Measurements from ENCODE around the gene PRSS8. TPM values are rescaled to one million over a fixed set of nuclear protein-coding genes. Genes with fewer than 3 reads are reported as not detected.
"Not testable (repeated sequence)": the region's sequence is repeated elsewhere in the genome, so short reads cannot be mapped to it uniquely, and the experiment has no call there.

PRSS8 gene
- total RNA-seq, 1 experiment from 2014 or later: 271 TPM

DNA sequence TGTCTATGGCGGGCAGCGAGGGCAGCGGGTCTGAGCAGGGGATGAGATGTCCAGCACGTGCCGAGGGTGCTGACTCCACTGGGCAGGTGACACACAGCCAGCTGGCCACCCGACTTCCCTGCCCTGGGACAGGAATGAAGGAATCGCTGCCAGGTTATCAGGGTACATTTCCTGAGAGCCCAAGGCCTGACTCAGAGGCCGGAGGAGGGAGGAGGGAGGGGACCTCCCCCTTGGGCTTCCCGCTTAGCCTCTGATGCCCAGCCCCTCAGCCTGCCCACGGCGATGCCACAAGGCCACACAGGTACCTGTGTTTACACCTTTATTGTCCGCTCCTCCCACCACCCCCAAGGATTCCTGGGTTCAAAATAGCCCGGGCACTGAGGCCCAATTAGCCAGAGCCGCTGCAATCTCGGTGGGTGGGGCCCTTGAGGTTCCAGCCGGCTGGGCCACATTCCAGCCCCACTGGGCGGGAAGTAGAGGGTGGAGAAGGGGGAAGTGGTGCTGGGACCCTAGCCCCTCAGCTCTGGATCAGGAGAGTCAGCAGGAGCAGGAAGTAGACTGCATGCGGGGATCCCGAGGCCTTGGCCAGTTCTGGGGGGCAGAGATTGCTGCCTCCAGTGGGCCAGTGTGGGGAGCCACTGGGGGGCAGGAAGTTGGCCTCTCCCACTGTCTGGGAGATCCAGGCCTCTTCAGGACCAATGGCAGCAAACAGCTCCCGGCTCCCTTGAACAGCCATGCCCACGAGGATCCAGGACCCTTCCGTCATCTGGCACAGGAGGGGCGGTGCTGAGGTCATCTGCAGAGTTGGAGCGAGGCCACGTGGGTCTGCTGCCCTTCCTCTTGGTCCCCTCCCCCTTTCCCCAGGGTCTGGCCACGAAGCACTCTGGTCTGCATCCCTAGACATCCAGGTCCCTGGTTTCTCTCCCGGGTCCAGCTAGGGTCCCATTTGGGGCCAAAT lies 3.4 kb upstream of the PRSS8 start:
- no peaks in the 10 kb centered on the region for H3K27me3 Mint-ChIP-seq (ENCODE audit: insufficient read depth, unreplicated experiment)
- Histone ChIP-seq H3K9me3 (no peaks in the 10 kb centered on the region), H3K4me3 (ENCODE audit: low read depth, low read length) (0 out of 2 replicates have a peak overlapping the region, but pooled peaks have one; percentile 16), H3K27me3 (replicated peaks; ENCODE audit: control insufficient read depth, insufficient read depth, low read length) (no peaks in the 10 kb centered on the region), H3K36me3 (ENCODE audit: control insufficient read depth, insufficient read depth, low read length) (no peaks in the 10 kb centered on the region), H3K4me1 (peaks cover 75% of the 10 kb centered on the region)
- no peaks in the 10 kb centered on the region for H3K9me3 Mint-ChIP-seq (ENCODE audit: unreplicated experiment)
- TSS peak; percentile 64 for BruUV-seq (replicated peaks)
- ChIA-PET CTCF (interaction anchor here (0.6 kb wide), 1 partner anchor 51 kb away, joined by 3 read pairs; no protein-coding TSS in a partner anchor), POLR2A (interaction anchor here (1.6 kb wide), 1 partner anchor 21 kb away, joined by 18 read pairs; the partner anchor contains the start of gene KAT8)
- DNase-seq: peak; percentile 88 to 92
- H3K36me3 Mint-ChIP-seq (ENCODE audit: insufficient read depth, unreplicated experiment): peaks cover 42% of the 10 kb centered on the region
- H3K4me3 Mint-ChIP-seq (ENCODE audit: unreplicated experiment): peak overlapping the region; percentile 49
- peaks cover 32% of the 10 kb centered on the region for H3K4me1 Mint-ChIP-seq (ENCODE audit: low read depth, unreplicated experiment)
- H3K27ac Mint-ChIP-seq (ENCODE audit: unreplicated experiment): peak overlapping the region; percentile 90
- intact Hi-C loops (cut with micrococcal nuclease; ENCODE audit: unreplicated experiment): loop anchor here (10.0 kb wide), 1 partner anchor 316 kb away; the partner anchor contains the start of gene ARMC5
- TF ChIP-seq, protein P1, sequence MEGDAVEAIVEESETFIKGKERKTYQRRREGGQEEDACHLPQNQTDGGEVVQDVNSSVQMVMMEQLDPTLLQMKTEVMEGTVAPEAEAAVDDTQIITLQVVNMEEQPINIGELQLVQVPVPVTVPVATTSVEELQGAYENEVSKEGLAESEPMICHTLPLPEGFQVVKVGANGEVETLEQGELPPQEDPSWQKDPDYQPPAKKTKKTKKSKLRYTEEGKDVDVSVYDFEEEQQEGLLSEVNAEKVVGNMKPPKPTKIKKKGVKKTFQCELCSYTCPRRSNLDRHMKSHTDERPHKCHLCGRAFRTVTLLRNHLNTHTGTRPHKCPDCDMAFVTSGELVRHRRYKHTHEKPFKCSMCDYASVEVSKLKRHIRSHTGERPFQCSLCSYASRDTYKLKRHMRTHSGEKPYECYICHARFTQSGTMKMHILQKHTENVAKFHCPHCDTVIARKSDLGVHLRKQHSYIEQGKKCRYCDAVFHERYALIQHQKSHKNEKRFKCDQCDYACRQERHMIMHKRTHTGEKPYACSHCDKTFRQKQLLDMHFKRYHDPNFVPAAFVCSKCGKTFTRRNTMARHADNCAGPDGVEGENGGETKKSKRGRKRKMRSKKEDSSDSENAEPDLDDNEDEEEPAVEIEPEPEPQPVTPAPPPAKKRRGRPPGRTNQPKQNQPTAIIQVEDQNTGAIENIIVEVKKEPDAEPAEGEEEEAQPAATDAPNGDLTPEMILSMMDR (IDR thresholded peaks at IDR 0.05; ENCODE audit: insufficient read depth in 1 of 2, low read depth in 1 of 2, low read length in 1 of 2, severe bottlenecking in 1 of 2, unreplicated experiment in 1 of 2): no peak

DNA sequence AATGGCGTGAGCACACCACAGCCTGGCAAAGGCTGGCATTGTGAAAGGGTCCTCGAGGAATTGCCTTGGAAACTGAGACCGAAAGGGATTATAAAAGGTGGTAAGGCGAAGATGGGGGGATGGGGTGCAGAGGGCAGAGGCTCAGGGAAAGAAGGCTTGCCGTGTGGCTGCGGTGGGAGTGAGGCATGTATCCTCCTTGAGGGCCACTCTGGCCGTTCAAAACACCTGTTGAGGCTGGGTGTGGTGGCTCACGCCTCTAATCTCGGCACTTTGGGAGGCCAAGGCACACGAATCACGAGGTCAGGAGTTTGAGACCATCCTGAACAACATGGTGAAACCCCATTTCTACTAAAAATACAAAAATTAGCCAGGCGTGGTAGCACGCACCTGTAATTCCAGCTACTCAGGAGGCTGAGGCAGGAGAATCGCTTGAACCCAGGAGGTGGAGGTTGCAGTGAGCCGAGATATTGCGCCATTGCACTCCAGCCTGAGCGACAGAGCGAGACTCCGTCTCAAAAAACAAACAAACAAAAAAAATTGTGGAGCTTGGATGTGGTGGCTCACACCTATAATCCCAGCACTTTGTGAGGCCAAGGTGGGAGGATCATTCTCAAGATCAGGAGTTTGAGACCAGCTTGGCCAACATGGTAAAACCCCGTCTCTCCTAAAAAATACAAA lies 1.4 kb upstream of the PRSS8 start:
- H3K36me3 ChIP-seq (ENCODE audit: control insufficient read depth, insufficient read depth, low read length); H3K9me3 ChIP-seq; H3K4me3 ChIP-seq (ENCODE audit: low read depth, low read length); BruUV-seq (replicated peaks); H3K4me3 Mint-ChIP-seq (ENCODE audit: unreplicated experiment); DNase-seq; H3K27me3 Mint-ChIP-seq (ENCODE audit: insufficient read depth, unreplicated experiment); CTCF ChIA-PET; H3K27me3 ChIP-seq (replicated peaks; ENCODE audit: control insufficient read depth, insufficient read depth, low read length); H3K9me3 Mint-ChIP-seq (ENCODE audit: unreplicated experiment): not testable (repeated sequence)
- peak overlapping the region; percentile 75 for H3K27ac Mint-ChIP-seq (ENCODE audit: unreplicated experiment)
- H3K36me3 Mint-ChIP-seq (ENCODE audit: insufficient read depth, unreplicated experiment): peaks cover 60% of the 10 kb centered on the region
- peaks cover 87% of the 10 kb centered on the region for H3K4me1 ChIP-seq
- peaks cover 48% of the 10 kb centered on the region for H3K4me1 Mint-ChIP-seq (ENCODE audit: low read depth, unreplicated experiment)
- intact Hi-C loops (cut with micrococcal nuclease; ENCODE audit: unreplicated experiment): loop anchor here (10.0 kb wide), 1 partner anchor 318 kb away; the partner anchor contains the start of gene ARMC5
- POLR2A ChIA-PET: interaction anchor here (3.7 kb wide), 1 partner anchor 20 kb away, joined by 52 read pairs; the partner anchor contains the start of gene KAT8

DNA sequence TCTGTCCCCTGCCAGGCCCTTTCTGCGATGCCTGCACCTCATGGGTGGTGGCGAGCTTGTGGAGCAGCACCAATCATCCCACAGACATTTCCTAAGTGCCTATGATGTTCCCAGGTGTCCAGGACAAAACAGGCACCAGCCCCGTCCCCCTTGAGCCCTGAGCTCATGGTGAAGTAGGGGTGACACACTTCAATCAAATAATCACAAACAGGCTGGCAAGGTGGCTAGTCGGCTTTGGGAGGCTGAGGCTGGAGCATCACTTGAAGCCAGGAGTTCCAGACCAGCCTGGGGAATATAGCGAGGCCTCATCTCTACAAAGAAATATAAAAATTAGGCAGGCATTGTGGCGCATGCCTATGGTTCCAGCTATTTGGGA lies 748 bp upstream of the PRSS8 start:
- peaks cover 6% of the 10 kb centered on the region for H3K36me3 ChIP-seq (ENCODE audit: control insufficient read depth, insufficient read depth, low read length)
- Mint-ChIP-seq H3K9me3 (ENCODE audit: unreplicated experiment) (no peaks in the 10 kb centered on the region), H3K27ac (ENCODE audit: unreplicated experiment) (peak overlapping the region; percentile 75), H3K36me3 (ENCODE audit: insufficient read depth, unreplicated experiment) (peaks cover 67% of the 10 kb centered on the region), H3K4me1 (ENCODE audit: low read depth, unreplicated experiment) (peaks cover 52% of the 10 kb centered on the region), H3K27me3 (ENCODE audit: insufficient read depth, unreplicated experiment) (no peaks in the 10 kb centered on the region), H3K4me3 (ENCODE audit: unreplicated experiment) (peak overlapping the region; percentile 76)
- no peak for DNase-seq
- intact Hi-C loops (cut with micrococcal nuclease; ENCODE audit: unreplicated experiment): loop anchor here (10.0 kb wide), 1 partner anchor 319 kb away; the partner anchor contains the start of gene ARMC5
- CTCF ChIA-PET: interaction anchor here (0.6 to 2.1 kb wide), 3 partner anchors 19 to 317 kb away, joined by 3 to 12 read pairs (median 4); partner anchors contain the start of genes HSD3B7 and KAT8
- peaks cover 87% of the 10 kb centered on the region for H3K4me1 ChIP-seq
- H3K4me3 ChIP-seq (ENCODE audit: low read depth, low read length): no peak overlapping the region; the same call in 1 of the 2 replicates
- POLR2A ChIA-PET: interaction anchor here (0.6 to 3.7 kb wide), 4 partner anchors 19 to 158 kb away, joined by 3 to 52 read pairs (median 4); partner anchors contain the start of genes KAT8, ZNF646 and ZNF668
- H3K9me3 ChIP-seq: no peaks in the 10 kb centered on the region
- TF ChIP-seq, protein P1 (IDR thresholded peaks at IDR 0.05; ENCODE audit: insufficient read depth in 1 of 2, low read depth in 1 of 2, low read length in 1 of 2, severe bottlenecking in 1 of 2, unreplicated experiment in 1 of 2): no peak
- no peaks in the 10 kb centered on the region for H3K27me3 ChIP-seq (replicated peaks; ENCODE audit: control insufficient read depth, insufficient read depth, low read length)
- BruUV-seq (replicated peaks): no TSS peak

All from Caco-2 (cell line).